CD4-positive, alpha-beta T cell treated with Interleukin-17A for 1 hour (primary cell): Measurements from ENCODE around the gene PAX8.
A peak's percentile ranks its signal among the peaks of the same experiment; 100 is the strongest.

Experiments
- DNase-seq: peaks from one replicate; pipeline ENCODE4 v3.0.0-alpha.2; 2020

PAX8 gene

GRCh38 chr2:113201496-113202304 lies 77.0 kb downstream of the PAX8 start:
- DNase-seq: no peak

GRCh38 chr2:113200736-113201490 lies 77.8 kb downstream of the PAX8 start:
- DNase-seq: no peak

GRCh38 chr2:113200236-113200635 lies 78.5 kb downstream of the PAX8 start:
- no peak for DNase-seq

- DNase-seq: peak; percentile 66
These were observed 79.7 kb downstream of the PAX8 start for GRCh38 chr2:113198790-113199612.

GRCh38 chr2:113198048-113198789 lies 80.5 kb downstream of the PAX8 start:
- no peak for DNase-seq

- DNase-seq: no peak
These were observed 81.2 kb downstream of the PAX8 start for GRCh38 chr2:113197347-113198047.

- DNase-seq: no peak
These were observed 81.9 kb downstream of the PAX8 start for GRCh38 chr2:113196839-113197238.

GRCh38 chr2:113195923-113196501 lies 82.7 kb downstream of the PAX8 start:
- no peak for DNase-seq

- DNase-seq: no peak
These were observed 86.1 kb downstream of the PAX8 start for GRCh38 chr2:113192459-113193100.

- no peak for DNase-seq
These were observed 87.8 kb downstream of the PAX8 start for GRCh38 chr2:113190871-113191270.

- DNase-seq: no peak
These were observed 91.0 kb downstream of the PAX8 start for GRCh38 chr2:113187771-113188170.

- DNase-seq: no peak
These were observed 92.3 kb downstream of the PAX8 start for GRCh38 chr2:113186433-113186796.

- no peak for DNase-seq
These were observed 92.9 kb downstream of the PAX8 start for GRCh38 chr2:113185664-113186432.

- no peak for DNase-seq
These were observed 94.0 kb downstream of the PAX8 start for GRCh38 chr2:113184531-113185230.

GRCh38 chr2:113183703-113184102 lies 95.0 kb downstream of the PAX8 start:
- DNase-seq: no peak

- no peak for DNase-seq
These were observed 95.5 kb downstream of the PAX8 start for GRCh38 chr2:113183264-113183663.

GRCh38 chr2:113182471-113183260 lies 96.1 kb downstream of the PAX8 start:
- no peak for DNase-seq

- DNase-seq: peak; percentile 23
These were observed 97.3 kb downstream of the PAX8 start for GRCh38 chr2:113181258-113182051.
